Heart left ventricle (tissue), 16 donors: ENCODE measurements around the gene SPNS2. TPM values are rescaled to one million over a fixed set of nuclear protein-coding genes. Genes with fewer than 3 reads are reported as not detected.

Experiments
- ATAC-seq, 4 donors: fragments of 200-7000 bp; cut with Tn5 transposase; one replicate each; pipeline ENCODE4 v1.9.1; 2020 to 2022; ENCODE audit warnings: moderate library complexity in 4 of 4, mild to moderate bottlenecking in 3 of 4, moderate number of reproducible peaks in 1 of 4
- DNase-seq, 5 donors: peaks; one replicate each; pipeline ENCODE4 v3.0.0-alpha.2; 2020
- H3K27ac ChIP-seq, 12 donors: fragments of 200-600 bp; sonication (generic) in 4 of 12; one replicate each; pipeline versions ENCODE4 v1.5.0 to v1.8.0; 2016 to 2022; ENCODE audit warnings: mild to moderate bottlenecking in 2 of 12
- H3K27me3 ChIP-seq, 9 donors: fragments of 200-600 bp; sonication (generic) in 2 of 9; one replicate each; pipeline versions ENCODE4 v1.5.1 to v1.8.0; 2016 to 2022; ENCODE audit warnings: mild to moderate bottlenecking in 3 of 9
- H3K36me3 ChIP-seq, 9 donors: fragments of 200-600 bp; sonication (generic) in 2 of 9; one replicate each; pipeline versions ENCODE4 v1.5.0 to v1.8.0; 2018 to 2022; ENCODE audit warnings: mild to moderate bottlenecking in 2 of 9
- H3K4me1 ChIP-seq, 12 donors: fragments of 200-600 bp; sonication (generic) in 4 of 12; one replicate each; pipeline versions ENCODE4 v1.5.0 to v1.8.0; 2016 to 2022; ENCODE audit warnings: mild to moderate bottlenecking in 3 of 12
- H3K4me3 ChIP-seq, 12 donors: fragments of 200-600 bp; sonication (generic) in 4 of 12; one replicate each; pipeline versions ENCODE4 v1.5.0 to v1.8.0; 2017 to 2022; ENCODE audit warnings: mild to moderate bottlenecking in 9 of 12, moderate library complexity in 4 of 12
- H3K9me3 ChIP-seq, 12 donors: fragments of 200-600 bp; sonication (generic) in 4 of 12; one replicate each; pipeline versions ENCODE4 v1.5.0 to v1.8.0; 2016 to 2022; ENCODE audit warnings: mild to moderate bottlenecking in 1 of 12
- CTCF ChIP-seq, 12 donors: fragments of 200-600 bp; sonication (generic) in 4 of 12; IDR thresholded peaks; one replicate each; pipeline versions ENCODE4 v1.5.0 to v1.8.0; 2018 to 2022; ENCODE audit warnings: antibody characterized with exemption in 12 of 12, mild to moderate bottlenecking in 5 of 12
- POLR2A ChIP-seq, 2 donors: fragments of 450-650 bp; IDR thresholded peaks; one replicate each; pipeline ENCODE4 v1.6.1; 2017; ENCODE audit warnings: antibody characterized with exemption in 2 of 2, mild to moderate bottlenecking in 2 of 2, moderate library complexity in 2 of 2
- WGBS, 4 donors: extraction: QIAGEN DNeasy Blood & Tissue Kit in 2 of 4; methylation state at CpG; one replicate each; pipeline versions ENCODE4 v1.1.5 to v1.1.7; 2013 to 2018; 5-methylcytosine and 5-hydroxymethylcytosine counted together
- intact Hi-C, 10 donors: fragments of 100-400 bp; cut with DNase I; formaldehyde crosslinking; loops; one replicate each; pipeline versions ENCODE4 v1.11.1 to v1.14.2; 2022
- long read RNA-seq, 3 donors: library from polyadenylated mRNA; unstranded; transcript quantifications; one replicate each; pipeline ENCODE4 v2.0.0, GENCODE V29; 2020 to 2021
- polyA plus RNA-seq, 2 donors: library from polyadenylated mRNA; stranded (reverse); fragments of 200-250 nt; gene quantifications; one replicate each; pipeline ENCODE4 v1.2.3, GENCODE V29; 2013
- total RNA-seq, 9 donors: library from RNA; depleted of rRNA in 2 of 9; stranded (reverse); fragments of >200 nt in 2 of 9; fragmentation: NEBNext Ultra II Directional in 3 of 9; extraction: Animal tissue kit (Norgen Biotek cat#: 25700) in 3 of 9; gene quantifications; one replicate each; pipeline versions ENCODE4 v1.1.0 to v1.2.4, GENCODE V29; 2016 to 2023
- donor health status: ischemic (EF 13 %, LVEDD 7.1; RV severe dilation, severe dysfunction).
- donor health status: healthy with polysubstance abuse.
- donor health status: DM: no; HTN: yes; CAD: no.
- donor health status: DM: no; HTN: no; CAD: no.
- donor health status: ischemic (EF 25% LVEDD 6.9; RV normal size, moderate dysfunction).
- donor health status: ischemic (EF 25% LVEDD 5.7; RV mildly dilated, moderate dysfunction).
- donor health status: healthy.
- donor health status: DM: yes; HTN: yes; CAD: no.
- donor health status: ischemic (EF 35%, LVEDD 5.7; RV mildly dilated, moderate dysfunction).
- donor health status: nonischemic (EF 11% LVEDD 7.7; RV severe dilation, severe dysfunction).
- donor health status: DM: yes; HTN: yes; CAD: no.
- donor health status: PGD.
- donor health status: ischemic (EF 29% LVEDD 5.4; RV normal size, mild dysfunction).
- donor health status: nonischemic (EF 23%, LVEDD 6.1; RV moderate dilation, normal function).

The SPNS2 gene
- 10 to 100 TPM in 7 of 9 donors, 1 to 10 TPM in 2; 6.4 to 20.4 (median 11.4) TPM for total RNA-seq
- polyA plus RNA-seq, result 10 to 100 TPM; 13.7 to 22.0 TPM
- long read RNA-seq, donor 1, partial matches to known transcripts, result 0 of 13 reads
- long read RNA-seq, donor 1, other reads (novel, unspliced or antisense), result 10 of 13 reads
- long read RNA-seq, donor 2, partial matches to known transcripts, result 8 of 15 reads
- long read RNA-seq, donor 2, other reads (novel, unspliced or antisense), result 6 of 15 reads
- long read RNA-seq, donor 3, partial matches to known transcripts, result 5 of 12 reads
- long read RNA-seq, donor 3, other reads (novel, unspliced or antisense), result 2 of 12 reads

- H3K27me3 ChIP-seq, result peaks cover 0 to 33% (median 0%) of the 10 kb centered on the region in 9 donors
- no peaks in the 10 kb centered on the region for H3K36me3 ChIP-seq
- peak within 1 kb of the TSS; percentile 26 to 82 (median 72) for H3K27ac ChIP-seq
- DNase-seq (peak; percentile 70 to 84 (median 76)), ATAC-seq (peak; percentile 68 to 94 (median 88))
- WGBS, 4 donors, result 0 to 2% (median 1%) methylated on average over 1 to 117 of the region's 117 CpGs
- no peaks in the 10 kb centered on the region for H3K9me3 ChIP-seq
- TF ChIP-seq CTCF (IDR thresholded peaks at IDR 0.05), result peak in 1 of 12 donors; percentile 4
- peak in 1 of 2 donors; percentile 48 for TF ChIP-seq POLR2A (IDR thresholded peaks at IDR 0.05)
- intact Hi-C loops, result loop anchor here in 3 of 10 donors (5.0 to 10.0 kb wide), 3 partner anchors 39 to 64 kb away; partner anchors contain the start of gene SPNS3 (in 1 of the 3)
- peak within 1 kb of the TSS; percentile 18 to 75 (median 62) for H3K4me3 ChIP-seq
- peaks cover 0 to 54% (median 29%) of the 10 kb centered on the region in 12 donors for H3K4me1 ChIP-seq
Measured at GRCh38 chr17:4498461-4499397, at the start of gene SPNS2. TSS of gene SPNS2 (plus strand) at chr17:4498881. CDS start at chr17:4499048, 167 bp downstream.

- DNase-seq, result no peak
- no peak for TF ChIP-seq CTCF (IDR thresholded peaks at IDR 0.05)
- TF ChIP-seq POLR2A (IDR thresholded peaks at IDR 0.05), result no peak
- Histone ChIP-seq H3K27me3 (no peaks in the 10 kb centered on the region), H3K9me3 (no peaks in the 10 kb centered on the region), H3K4me1 (peaks cover 0 to 20% (median 6%) of the 10 kb centered on the region in 12 donors), H3K4me3 (no peak overlapping the region), H3K36me3 (no peaks in the 10 kb centered on the region), H3K27ac (no peak overlapping the region)
- intact Hi-C loops, result loop anchor here in 1 of 10 donors (10.0 kb wide), 1 partner anchor 45 kb away; the partner anchor contains the start of gene SPNS2
- ATAC-seq, result no peak
- 49 to 70% (median 60%) methylated on average over 11 of the region's 11 CpGs for WGBS, 4 donors
Measured at GRCh38 chr17:4449736-4450135, 48.9 kb upstream of the SPNS2 start.

- WGBS, 4 donors, result 88 to 94% (median 93%) methylated on average over 13 to 14 of the region's 14 CpGs
- Histone ChIP-seq H3K4me3 (no peak overlapping the region), H3K9me3 (no peaks in the 10 kb centered on the region), H3K36me3 (no peaks in the 10 kb centered on the region), H3K4me1 (peaks cover 0 to 16% (median 3%) of the 10 kb centered on the region in 12 donors), H3K27ac (no peak overlapping the region), H3K27me3 (no peaks in the 10 kb centered on the region)
- intact Hi-C loops, result no loop called here
- TF ChIP-seq POLR2A (IDR thresholded peaks at IDR 0.05) (no peak), CTCF (IDR thresholded peaks at IDR 0.05) (no peak)
- DNase-seq, result no peak
- no peak for ATAC-seq
Measured at GRCh38 chr17:4450710-4451316, 47.9 kb upstream of the SPNS2 start.
